ENCODE results near the gene SOCS6.
"Not testable (repeated sequence)": the region's sequence is repeated elsewhere in the genome, so short reads cannot be mapped to it uniquely, and the experiment has no call there.

SOCS6 gene

GRCh38 chr18:70363861-70364260, 75.0 kb downstream of the SOCS6 start:
- DNase-seq: no peak

- DNase-seq: no peak
Measured at GRCh38 chr18:70365361-70365760, 76.5 kb downstream of the SOCS6 start.

DNA sequence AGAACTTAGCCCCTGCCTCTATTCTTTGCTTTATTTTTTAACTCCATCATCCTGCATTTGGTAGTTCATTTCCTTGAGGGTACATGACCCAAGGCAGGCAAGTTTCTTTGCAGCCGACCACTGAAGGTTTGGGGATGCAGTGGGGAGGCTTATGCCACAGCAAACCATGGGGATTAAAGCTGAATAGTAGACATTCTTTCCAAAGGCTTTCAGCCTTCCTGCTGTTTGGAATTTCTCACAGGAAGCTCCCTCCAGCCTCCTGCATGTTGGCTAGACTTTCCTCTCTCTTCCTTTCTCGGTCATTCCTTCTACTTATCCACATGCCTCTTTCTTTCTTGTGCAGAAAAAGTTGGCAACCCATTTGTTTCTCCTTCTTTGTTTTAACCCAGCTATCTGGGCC, 77.3 kb downstream of the SOCS6 start:
- no peak for DNase-seq

GRCh38 chr18:70366670-70367069, 77.8 kb downstream of the SOCS6 start:
- DNase-seq: no peak

DNA sequence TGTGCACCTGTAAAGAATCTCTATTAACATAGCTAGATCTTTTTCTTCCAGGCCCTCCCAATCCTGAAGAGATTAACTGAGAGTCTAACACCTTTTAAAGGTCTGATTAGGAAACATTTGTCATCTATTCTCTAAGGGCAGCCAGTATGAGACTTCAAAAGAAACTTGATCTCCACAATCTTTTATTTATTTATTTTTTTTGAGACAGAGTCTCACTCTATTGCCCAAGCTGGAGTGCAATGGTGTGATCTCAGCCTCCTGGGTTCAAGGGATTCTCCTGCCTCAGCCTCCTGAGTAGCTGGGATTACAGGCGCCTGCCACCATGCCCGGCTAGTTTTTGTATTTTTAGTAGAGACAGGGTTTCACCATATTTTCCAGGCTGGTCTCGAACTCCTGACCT, 78.5 kb downstream of the SOCS6 start:
- DNase-seq: not testable (repeated sequence)

GRCh38 chr18:70368903-70369302, 80.1 kb downstream of the SOCS6 start:
- DNase-seq: no peak

DNA sequence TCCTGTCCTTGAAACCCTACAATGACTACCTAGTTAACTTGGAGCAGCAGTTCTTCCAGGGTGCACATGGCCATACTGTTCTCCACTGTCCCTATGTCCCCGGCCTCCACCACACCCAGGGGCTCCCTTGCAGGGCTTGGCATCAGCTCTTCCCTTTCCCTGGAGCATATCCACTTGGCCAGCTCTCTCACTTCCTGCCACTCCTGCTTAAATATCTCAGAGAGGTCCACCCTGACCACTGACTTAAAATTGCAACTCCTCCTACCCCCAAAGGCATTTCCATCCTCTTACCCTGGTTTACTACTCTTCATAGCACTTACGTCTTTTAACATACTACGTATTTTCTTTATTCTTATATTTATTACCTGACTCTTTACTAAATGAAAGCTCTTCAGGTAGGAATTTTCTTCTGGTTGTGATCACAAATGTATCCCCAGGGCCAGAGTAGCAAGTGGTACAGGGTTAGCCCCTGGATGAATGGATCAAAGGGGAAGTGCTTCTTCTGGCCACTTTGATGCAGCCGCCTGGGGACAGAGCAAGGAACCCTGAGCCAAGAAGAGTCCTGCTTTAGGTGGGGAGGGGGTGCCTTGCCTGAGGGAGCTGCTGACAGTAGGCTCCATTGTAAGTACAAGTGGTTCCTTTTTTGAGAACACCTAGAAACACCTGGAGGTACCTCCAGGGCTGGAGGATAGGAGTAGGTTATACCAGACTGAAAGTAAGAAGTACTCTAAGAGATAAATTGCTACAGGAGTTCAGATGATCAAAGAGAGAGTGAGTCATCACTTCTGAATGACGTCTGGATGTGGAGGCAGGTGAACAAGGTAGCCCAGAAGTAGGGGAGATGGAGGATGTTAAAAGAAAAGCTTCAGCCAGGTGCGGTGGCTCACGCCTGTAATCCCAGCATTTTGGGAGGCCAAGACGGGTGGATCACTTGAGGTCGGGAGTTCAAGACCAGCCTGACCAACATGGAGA, 82.2 kb downstream of the SOCS6 start:
- DNase-seq: no peak

DNA sequence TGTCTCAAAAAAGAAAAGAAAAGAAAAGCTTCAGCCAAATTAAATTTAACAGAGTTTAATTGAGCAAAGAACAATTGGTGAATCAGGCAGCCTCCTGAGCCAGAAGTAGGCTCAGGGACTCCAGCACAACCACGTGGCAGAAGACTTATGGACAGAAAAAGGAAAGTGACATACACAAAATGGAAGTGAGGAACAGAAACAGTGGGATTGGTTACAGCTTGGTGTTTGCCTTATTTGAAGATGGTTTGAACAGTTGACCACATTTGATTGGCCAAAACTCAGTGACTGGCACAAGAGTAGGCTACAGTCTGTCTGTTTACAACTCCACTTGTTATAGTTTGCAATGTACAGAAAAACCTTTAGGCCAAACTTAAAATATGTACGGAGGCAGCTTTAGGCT, 83.1 kb downstream of the SOCS6 start:
- DNase-seq: no peak

DNA sequence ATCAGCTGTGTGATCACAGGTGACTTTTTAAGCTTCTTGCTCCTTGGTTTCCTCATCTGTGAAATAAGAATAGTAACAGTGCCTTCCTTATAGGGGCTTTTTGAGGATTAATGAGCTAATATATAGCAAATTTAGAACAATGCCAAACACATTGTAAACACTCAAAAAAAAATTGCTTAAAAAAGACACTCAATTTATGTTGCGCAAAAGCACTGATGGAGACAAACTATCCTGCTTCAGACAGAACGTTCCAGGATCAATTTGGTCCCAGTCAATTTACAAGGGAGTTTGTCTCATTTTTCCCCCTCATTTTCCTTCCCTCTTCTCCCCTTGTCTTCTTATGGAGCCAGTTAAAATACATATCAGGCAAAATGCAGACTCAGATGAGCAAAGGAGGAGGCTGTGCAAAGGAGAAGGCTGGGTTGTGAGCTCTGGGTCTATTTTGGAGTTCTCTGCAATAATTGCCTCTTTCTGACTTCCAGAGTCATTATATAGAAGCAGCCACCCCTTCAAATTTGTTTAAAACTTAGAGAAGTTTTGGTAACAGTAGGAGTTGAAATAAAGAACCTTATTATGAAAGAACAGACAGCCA, 83.7 kb downstream of the SOCS6 start:
- no peak for DNase-seq

DNA sequence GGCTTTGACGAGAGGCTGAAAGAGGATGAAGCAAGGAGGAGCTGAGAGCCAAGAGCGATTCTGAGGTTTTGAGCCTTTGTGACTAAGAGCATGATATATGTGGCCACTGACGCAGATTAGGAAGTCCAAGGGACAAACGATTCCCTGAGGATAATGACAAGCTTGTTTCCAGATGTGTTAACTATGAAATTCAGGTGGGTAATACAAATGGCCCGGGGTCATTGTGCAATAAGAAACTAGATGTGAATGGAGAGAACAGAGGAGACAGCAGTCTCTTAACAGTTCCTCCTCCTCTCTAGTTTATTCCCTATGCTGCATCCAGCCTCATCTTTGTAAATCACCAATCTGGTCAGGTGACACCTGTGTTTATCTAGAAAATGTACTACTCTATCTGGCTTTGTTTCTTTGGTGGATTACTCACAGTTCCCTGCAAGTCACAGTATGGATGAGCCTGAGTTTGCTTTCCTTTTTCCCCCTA, 84.2 kb downstream of the SOCS6 start:
- no peak for DNase-seq

- DNase-seq: no peak
Measured at GRCh38 chr18:70374154-70374553, 85.3 kb downstream of the SOCS6 start.

DNA sequence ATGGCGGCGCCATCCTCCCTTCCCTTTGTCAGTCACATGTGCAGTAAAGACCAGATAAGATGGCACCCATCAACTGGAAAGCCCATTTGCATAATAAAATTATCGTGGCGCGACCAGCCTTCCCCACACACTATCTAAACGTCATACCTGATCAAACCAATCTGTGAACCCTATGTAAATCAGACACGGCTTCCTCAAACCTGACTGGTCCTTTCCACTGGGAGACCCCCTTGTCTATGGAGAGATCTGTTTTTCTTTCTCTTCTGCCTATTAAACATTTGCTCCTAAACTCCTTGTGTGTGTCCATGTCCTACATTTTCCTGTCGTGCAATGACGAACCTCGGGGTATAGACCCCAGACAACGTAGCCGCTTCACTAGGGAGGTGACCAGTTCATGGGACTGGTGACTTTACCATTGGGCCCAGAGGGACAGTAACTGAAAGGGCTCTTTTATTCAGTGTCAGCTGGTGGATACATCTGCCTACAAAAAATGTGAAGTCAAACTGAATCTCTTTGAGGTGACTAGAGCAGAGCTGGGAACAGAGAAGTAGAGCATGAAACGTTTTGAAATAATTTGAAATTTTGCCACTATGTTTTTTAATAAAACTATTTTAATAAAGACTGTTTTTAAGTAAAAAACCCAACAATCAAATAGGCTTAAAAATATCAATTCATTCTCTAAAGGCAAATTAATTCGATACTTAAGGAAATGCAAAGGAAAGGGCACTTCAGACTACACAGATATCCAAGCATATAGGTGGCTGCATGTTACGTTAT, 87.5 kb downstream of the SOCS6 start:
- no peak for DNase-seq

- DNase-seq: no peak
Measured at GRCh38 chr18:70376914-70377258, 88.0 kb downstream of the SOCS6 start.

GRCh38 chr18:70377317-70377799, 88.5 kb downstream of the SOCS6 start:
- no peak for DNase-seq

- no peak for DNase-seq
Measured at GRCh38 chr18:70377857-70378701, 89.2 kb downstream of the SOCS6 start.

Measured in CD4-positive, alpha-beta T cell treated with Interferon alpha-2 for 1 hour (primary cell).